Measurements from ENCODE around the gene SEMA6D. TPM values are rescaled to one million over a fixed set of nuclear protein-coding genes. Genes with fewer than 3 reads are reported as not detected.

The SEMA6D gene
- total RNA-seq, 4 donors from 2014 or later, result 15.7 to 55.7 (median 17.8) TPM

DNA sequence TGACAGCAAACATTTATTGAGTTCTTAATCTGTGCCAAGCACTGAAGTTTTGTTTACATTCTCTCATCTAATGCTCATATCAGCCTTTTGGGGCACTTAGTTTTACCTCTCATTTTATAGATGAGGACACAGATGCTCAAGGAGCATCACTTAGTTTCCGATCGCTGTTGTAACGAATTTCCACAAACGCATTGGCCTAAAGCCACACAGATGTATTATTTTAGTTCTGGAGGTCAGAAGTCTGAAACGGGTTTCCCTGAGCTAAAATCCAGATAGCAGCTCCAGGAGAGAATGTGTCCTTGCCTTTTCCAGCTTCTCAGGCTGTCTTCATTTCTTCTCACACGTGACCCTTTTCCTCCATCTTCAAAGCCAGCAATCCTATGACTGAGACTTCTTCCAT is 11.1 kb downstream of the SEMA6D start:
- H3K27me3 ChIP-seq, result no peaks in the 10 kb centered on the region
- TF ChIP-seq EP300 (IDR thresholded peaks at IDR 0.05), result no peak
- no peak for TF ChIP-seq POLR2A (IDR thresholded peaks at IDR 0.05)
- TF ChIP-seq, protein P1, sequence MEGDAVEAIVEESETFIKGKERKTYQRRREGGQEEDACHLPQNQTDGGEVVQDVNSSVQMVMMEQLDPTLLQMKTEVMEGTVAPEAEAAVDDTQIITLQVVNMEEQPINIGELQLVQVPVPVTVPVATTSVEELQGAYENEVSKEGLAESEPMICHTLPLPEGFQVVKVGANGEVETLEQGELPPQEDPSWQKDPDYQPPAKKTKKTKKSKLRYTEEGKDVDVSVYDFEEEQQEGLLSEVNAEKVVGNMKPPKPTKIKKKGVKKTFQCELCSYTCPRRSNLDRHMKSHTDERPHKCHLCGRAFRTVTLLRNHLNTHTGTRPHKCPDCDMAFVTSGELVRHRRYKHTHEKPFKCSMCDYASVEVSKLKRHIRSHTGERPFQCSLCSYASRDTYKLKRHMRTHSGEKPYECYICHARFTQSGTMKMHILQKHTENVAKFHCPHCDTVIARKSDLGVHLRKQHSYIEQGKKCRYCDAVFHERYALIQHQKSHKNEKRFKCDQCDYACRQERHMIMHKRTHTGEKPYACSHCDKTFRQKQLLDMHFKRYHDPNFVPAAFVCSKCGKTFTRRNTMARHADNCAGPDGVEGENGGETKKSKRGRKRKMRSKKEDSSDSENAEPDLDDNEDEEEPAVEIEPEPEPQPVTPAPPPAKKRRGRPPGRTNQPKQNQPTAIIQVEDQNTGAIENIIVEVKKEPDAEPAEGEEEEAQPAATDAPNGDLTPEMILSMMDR (IDR thresholded peaks at IDR 0.05), result no peak
- no peaks in the 10 kb centered on the region for H3K36me3 ChIP-seq
- no peak for DNase-seq (ENCODE audit: low spot score in 2 of 2)
- H3K9me3 ChIP-seq, result no peaks in the 10 kb centered on the region
- H3K27ac ChIP-seq, result no peak overlapping the region
- no peak overlapping the region for H3K4me3 ChIP-seq
- H3K4me1 ChIP-seq, result peaks cover 0 to 62% (median 13%) of the 10 kb centered on the region in 4 donors
- 76 to 78% methylated on average over 6 of the region's 6 CpGs for WGBS, 2 donors

DNA sequence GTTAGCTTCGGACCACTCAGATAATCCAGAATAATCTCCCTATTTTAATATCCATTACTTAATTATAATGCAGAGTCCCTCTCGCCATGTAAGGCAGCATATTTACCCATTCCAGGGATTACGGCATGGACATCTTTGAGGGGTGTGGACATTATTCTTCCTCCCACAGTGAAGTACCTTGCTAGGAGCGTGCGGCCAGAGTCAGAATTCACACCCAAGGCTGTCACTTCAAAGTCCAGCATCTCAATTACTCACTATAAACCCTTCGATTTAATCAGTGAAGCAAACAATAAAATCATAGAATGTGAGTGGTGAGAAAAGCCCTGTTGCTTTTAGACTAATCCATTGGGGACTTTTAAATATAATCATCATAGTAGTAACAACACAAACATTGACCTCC is 11.6 kb downstream of the SEMA6D start:
- H3K36me3 ChIP-seq, result no peaks in the 10 kb centered on the region
- TF ChIP-seq EP300 (IDR thresholded peaks at IDR 0.05), result no peak
- TF ChIP-seq POLR2A (IDR thresholded peaks at IDR 0.05), result no peak
- TF ChIP-seq, protein P1 (IDR thresholded peaks at IDR 0.05), result no peak
- H3K4me1 ChIP-seq, result peaks cover 0 to 57% (median 13%) of the 10 kb centered on the region in 4 donors
- H3K27ac ChIP-seq, result no peak overlapping the region
- no peak for DNase-seq (ENCODE audit: low spot score in 2 of 2)
- no peaks in the 10 kb centered on the region for H3K9me3 ChIP-seq
- no peak overlapping the region for H3K4me3 ChIP-seq
- WGBS, 2 donors, result 85 to 89% methylated on average over 6 of the region's 6 CpGs
- H3K27me3 ChIP-seq, result no peaks in the 10 kb centered on the region

DNA sequence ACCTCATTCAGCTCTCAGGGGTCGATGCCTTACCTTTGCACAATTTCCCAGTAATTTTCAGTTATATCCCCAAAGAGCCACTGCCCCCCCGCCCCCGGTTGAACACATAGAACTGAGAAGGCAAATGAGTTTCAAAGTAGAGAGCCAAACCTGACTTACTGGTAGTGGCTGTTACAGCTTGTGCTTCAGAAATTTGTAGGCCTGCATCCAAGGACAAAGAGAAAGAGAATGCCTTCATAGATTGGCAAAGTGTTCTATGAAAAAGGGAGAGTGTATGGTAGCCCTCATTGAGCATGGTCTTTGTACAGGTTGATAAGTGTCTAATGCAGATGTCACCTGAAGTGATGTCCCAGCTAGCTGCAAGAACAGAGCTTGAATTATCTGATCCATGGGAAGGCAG is 13.9 kb downstream of the SEMA6D start:
- no peak overlapping the region for H3K4me3 ChIP-seq
- no peak overlapping the region for H3K27ac ChIP-seq
- no peaks in the 10 kb centered on the region for H3K9me3 ChIP-seq
- no peaks in the 10 kb centered on the region for H3K36me3 ChIP-seq
- DNase-seq (ENCODE audit: low spot score in 2 of 2), result no peak
- peaks cover 0 to 49% (median 5%) of the 10 kb centered on the region in 4 donors for H3K4me1 ChIP-seq
- H3K27me3 ChIP-seq, result no peaks in the 10 kb centered on the region
- TF ChIP-seq, protein P1 (IDR thresholded peaks at IDR 0.05), result no peak
- no peak for TF ChIP-seq POLR2A (IDR thresholded peaks at IDR 0.05)
- no peak for TF ChIP-seq EP300 (IDR thresholded peaks at IDR 0.05)
- WGBS, 2 donors, result 88 to 92% methylated on average over 3 of the region's 3 CpGs

DNA sequence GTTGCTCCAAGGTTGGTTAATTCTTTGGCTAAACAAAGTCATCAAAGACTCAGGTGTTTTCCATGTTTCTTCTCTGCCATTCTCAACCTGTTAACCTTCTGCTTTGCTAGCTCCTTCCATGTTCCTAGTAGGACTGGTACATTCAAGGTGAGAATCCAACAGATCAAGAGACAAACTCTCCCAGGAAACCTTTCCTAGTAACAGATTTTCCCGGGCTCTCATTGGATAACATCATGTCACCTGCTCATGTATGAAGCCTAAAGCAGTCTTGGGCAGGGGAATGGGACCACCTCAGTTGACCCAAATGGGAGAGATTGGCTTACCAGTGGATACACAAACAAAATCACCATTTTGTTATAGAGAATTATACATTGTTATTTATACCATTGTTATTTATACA is 14.9 kb downstream of the SEMA6D start:
- TF ChIP-seq EP300 (IDR thresholded peaks at IDR 0.05) (no peak), POLR2A (IDR thresholded peaks at IDR 0.05) (no peak)
- TF ChIP-seq, protein P1 (IDR thresholded peaks at IDR 0.05), result no peak
- no peak overlapping the region for H3K27ac ChIP-seq
- H3K4me3 ChIP-seq, result no peak overlapping the region
- H3K9me3 ChIP-seq, result no peaks in the 10 kb centered on the region
- peaks cover 0 to 49% (median 8%) of the 10 kb centered on the region in 4 donors for H3K4me1 ChIP-seq
- H3K36me3 ChIP-seq, result no peaks in the 10 kb centered on the region
- no peak for DNase-seq (ENCODE audit: low spot score in 2 of 2)
- no peaks in the 10 kb centered on the region for H3K27me3 ChIP-seq
- 100% methylated on average over 1 of the region's 1 CpG for WGBS, 2 donors

DNA sequence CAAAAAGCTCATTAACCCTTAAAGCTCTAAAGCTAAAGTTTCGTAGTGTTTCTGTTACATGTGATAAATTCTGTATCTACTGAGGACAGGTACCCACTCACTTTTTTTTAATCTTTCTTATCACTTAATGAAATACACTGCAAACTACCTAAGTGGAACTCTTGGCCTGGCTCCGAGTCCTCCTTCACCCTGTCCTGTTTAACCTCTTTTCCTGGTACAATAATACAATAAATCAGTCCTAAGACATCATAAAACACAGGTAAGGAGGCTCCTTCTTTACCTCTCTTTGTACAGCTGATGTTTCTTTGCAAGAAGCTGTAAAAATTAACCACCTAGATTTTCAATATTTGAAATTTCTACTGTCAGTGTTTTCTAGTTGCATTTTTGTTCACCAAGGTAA is 15.8 kb downstream of the SEMA6D start:
- no peaks in the 10 kb centered on the region for H3K9me3 ChIP-seq
- peaks cover 0 to 45% (median 8%) of the 10 kb centered on the region in 4 donors for H3K4me1 ChIP-seq
- H3K36me3 ChIP-seq, result no peaks in the 10 kb centered on the region
- DNase-seq (ENCODE audit: low spot score in 2 of 2), result no peak
- no peak for TF ChIP-seq EP300 (IDR thresholded peaks at IDR 0.05)
- no peak for TF ChIP-seq POLR2A (IDR thresholded peaks at IDR 0.05)
- H3K27me3 ChIP-seq, result no peaks in the 10 kb centered on the region
- H3K27ac ChIP-seq, result no peak overlapping the region
- H3K4me3 ChIP-seq, result no peak overlapping the region
- WGBS, 2 donors, result 86 to 90% methylated on average over 2 of the region's 2 CpGs
